GM21619 (cell line): ENCODE data around the gene HSD3B7.

Experiments used
- ATAC-seq: cut with Tn5 transposase; IDR thresholded peaks from one replicate; pipeline ENCODE4 v1.9.1; 2021; ENCODE audit not compliant: unreplicated experiment

Gene HSD3B7

DNA sequence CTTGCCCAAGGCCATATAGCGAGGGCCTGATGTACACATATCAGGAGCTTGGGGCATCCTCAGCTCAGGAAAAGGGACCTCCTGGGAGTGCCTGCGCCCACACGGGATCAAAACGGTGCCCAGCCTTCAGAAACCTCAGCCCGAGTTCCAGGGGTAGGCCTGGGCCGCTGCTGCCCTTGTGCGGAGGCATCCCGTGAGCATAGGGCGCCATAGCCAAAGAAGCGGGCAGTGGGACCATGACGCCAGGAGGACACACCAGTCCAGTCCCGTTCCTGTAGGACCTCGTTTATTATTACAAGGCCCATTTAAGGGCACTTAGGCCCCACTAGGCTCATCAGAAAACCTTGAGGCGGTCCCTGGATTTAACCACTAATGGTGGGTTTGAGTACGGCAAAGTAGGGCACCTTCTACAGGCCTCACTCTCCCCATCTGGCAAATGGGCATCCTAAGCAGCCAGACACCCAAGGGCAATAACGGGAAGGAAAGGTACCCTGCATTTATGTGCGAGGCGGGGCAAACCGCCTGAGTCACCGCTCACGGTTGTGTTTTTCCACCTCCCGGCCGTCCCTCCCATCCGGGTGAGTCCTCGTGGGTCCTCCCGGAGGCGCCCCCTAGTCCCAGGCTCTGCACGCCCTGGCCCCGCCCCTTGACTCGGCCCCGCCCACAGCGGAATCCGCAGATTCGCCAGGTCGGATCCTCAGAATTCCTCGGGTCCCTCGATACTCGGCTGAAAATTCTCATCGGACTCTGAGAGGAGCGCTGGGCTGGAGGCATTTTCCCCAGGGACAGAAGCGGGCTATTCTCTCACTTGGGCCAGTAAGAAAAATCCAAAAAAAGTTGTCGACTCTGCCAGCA is 28.2 kb upstream of the HSD3B7 start:
- ATAC-seq: peak; percentile 46

DNA sequence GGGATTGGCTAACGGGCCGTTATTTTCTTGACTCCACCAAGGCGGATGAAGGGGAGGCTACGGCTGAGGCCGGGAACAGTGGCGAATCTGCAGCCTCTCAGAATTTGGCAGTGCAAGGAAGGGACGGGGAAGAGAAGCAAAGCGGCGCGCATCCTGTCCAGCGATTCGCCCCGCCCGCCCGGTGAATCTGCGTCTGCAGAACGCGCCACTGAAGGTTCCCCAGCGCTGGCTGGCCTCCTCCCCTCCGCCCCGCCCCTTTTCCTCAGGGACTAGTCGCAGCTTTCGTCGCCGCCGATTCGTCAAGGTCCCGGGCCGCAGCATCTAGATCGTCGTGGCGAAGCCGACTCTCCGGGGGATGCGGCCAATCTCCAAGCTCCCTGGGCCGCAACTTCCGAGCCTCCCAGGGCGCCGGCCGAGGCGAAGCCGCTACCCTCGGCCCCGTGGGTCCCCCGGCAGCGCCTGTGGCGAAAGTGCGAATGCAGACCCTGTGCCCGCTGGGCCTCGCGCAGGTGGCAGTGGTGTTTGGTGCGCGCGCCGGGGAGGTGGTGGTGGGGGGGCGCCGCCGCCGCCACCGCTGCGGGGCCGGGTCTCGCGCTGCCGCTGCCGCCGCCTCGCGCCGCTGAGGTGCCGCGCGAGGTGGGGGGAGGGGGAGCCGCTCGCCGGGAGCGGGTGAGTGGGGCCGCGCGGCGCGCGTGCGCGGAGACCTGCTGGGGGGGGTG is 27.4 kb upstream of the HSD3B7 start, which contains the start of gene SETD1A:
Gene SETD1A (plus strand): TSS at position 299 of the 719 bp plus-strand sequence. CDS start 978 bp downstream, outside the sequence.
- peak; percentile 63 for ATAC-seq

DNA sequence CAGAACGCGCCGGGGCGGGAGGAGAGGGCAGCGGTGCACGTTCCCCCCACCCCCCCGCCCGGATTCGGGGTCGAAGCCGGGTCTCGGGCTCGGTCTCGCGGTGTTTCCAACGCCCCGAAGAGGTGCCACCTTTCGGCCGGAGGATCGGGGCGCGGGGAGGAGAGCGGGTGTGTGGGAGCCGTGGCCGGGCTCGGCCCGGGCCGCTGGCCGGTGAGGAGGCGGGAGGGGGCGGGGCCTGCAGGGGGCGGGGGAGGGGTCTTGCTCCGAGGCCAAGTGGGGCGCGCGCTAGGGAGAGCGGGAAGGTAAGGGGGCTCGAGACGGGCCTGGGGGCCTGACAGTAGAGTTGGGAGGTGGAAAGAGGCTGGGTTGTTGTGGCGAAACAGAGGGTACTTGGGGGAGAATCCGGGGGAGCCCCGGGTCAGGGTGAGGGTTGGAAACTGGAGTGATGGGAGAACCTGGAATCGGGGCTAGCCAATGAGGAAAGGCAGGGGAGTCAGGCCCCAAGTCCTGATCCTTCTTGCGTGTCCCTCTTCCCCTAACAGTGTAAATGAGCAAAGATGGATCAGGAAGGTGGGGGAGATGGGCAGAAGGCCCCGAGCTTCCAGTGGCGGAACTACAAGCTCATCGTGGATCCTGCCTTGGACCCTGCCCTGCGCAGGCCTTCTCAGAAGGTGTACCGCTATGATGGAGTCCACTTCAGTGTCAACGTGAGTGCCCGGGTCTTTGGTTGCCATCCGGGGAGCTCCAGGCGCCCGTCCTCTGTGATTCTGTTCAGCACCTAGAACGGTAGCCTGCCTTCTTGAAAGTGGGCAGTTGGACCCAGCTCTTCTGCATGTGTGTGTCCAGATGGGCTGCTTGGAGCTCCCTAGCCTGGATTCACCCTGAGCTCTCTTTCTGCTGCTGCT is 26.6 kb upstream of the HSD3B7 start:
- peak; percentile 11 for ATAC-seq

DNA sequence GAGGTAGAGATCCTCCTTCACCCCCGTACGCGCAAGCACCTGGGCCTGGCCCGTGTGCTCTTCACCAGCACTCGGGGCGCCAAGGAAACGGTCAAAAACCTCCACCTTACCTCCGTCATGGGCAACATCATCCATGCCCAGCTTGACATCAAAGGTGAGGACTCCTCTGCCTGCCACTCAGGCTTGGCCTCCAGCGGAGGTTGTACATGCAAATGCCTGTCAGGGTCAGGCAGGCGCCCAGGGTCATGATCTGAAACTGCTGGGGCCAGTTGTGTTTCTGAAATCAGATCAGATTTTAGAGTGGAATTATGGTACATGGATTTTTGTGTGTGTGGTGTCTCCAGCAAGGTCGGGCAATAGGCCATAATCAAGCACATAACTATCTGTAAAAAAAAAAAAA is 23.6 kb upstream of the HSD3B7 start:
- ATAC-seq: no peak

DNA sequence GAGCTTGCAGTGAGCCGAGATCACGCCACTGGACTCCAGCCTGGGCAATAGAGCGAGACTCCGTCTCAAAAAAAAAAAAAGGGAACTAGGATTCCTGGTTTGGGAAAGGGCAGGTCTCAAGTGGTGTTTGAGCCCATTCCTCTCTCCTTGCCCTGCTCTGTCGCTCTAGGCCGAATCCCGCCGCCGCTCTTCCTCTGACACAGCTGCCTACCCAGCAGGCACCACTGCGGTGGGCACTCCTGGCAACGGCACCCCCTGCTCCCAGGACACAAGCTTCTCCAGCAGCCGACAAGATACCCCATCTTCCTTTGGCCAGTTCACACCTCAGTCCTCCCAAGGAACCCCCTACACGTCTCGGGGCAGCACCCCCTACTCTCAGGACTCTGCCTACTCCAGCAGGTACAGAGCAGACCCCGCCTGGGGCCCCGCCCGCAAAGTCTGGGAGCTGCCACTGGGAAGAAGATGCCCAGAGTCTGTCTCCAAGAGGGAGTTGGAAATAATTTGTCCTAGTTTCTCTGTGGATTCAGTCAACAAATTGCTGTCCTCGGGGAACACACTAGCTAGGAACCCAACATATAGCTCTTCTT is 21.0 kb upstream of the HSD3B7 start:
- no peak for ATAC-seq

DNA sequence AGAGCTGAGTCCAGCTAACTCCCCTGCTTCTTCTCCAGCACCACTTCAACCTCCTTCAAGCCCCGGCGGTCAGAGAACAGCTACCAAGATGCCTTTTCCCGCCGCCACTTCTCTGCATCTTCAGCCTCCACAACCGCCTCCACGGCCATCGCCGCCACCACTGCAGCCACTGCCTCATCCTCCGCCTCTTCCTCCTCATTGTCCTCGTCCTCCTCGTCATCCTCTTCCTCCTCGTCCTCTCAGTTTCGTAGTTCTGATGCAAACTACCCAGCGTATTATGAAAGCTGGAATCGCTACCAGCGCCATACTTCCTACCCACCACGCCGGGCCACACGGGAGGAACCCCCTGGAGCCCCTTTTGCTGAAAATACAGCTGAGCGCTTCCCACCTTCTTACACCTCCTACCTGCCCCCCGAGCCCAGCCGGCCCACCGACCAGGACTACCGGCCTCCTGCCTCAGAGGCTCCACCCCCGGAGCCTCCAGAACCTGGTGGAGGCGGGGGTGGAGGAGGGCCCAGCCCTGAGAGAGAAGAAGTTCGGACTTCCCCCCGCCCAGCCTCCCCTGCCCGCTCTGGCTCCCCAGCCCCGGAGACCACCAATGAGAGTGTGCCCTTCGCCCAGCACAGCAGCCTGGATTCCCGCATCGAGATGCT is 20.3 kb upstream of the HSD3B7 start:
- ATAC-seq: no peak

DNA sequence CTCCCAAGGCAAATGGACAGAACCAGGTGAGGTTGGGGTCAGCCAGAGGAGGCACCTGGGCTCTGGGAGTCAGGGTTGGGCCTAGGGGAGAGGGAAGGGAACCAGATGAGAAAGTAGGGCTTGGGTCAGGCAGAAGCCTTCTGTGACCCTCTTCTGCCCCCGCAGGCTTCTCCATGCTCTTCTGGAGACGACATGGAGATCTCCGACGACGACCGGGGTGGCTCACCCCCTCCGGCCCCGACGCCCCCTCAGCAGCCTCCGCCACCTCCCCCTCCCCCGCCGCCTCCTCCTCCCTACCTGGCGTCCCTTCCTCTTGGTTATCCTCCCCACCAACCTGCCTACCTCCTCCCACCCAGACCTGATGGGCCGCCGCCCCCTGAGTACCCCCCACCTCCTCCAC is 19.6 kb upstream of the HSD3B7 start:
- no peak for ATAC-seq

DNA sequence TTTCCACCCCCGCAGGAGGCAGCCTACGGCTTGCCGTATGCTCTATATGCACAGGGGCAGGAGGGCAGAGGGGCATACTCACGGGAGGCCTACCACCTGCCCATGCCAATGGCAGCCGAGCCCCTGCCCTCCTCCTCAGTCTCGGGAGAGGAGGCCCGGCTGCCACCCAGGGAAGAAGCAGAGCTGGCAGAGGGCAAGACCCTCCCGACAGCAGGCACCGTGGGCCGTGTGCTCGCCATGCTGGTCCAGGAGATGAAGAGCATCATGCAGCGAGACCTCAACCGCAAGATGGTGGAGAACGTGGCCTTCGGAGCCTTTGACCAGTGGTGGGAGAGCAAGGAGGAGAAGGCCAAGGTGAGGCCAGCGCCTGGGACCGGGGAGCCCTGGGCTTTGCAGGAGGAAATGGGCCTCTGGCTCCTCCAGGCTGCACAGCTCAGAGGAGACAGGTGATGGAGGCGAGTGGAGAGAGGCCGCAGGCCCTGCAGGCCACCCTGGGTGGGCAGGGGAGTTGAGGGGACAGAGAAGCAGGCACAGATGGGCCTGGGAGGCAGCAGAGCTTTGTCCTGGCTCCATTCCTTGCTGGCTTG is 18.9 kb upstream of the HSD3B7 start:
- ATAC-seq: no peak

DNA sequence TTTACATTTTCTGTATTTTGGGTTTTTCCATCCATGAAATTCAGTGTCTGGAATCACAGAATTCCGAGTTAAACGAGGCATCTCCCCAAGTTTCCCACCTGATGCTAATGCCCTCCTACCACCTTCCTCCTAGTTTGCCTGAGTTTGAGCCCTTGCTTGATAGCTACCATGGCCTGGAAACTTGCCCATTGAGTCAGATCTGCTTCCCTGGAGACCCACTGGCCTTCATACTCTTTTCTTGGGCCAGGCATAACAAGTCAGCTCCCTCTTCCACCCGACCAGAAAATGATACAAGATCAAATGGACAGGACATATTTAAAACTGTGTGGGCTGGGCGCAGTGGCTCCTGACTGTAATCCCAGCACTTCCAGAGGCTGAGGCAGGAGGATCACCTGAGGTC is 17.2 kb upstream of the HSD3B7 start:
- ATAC-seq: no peak

DNA sequence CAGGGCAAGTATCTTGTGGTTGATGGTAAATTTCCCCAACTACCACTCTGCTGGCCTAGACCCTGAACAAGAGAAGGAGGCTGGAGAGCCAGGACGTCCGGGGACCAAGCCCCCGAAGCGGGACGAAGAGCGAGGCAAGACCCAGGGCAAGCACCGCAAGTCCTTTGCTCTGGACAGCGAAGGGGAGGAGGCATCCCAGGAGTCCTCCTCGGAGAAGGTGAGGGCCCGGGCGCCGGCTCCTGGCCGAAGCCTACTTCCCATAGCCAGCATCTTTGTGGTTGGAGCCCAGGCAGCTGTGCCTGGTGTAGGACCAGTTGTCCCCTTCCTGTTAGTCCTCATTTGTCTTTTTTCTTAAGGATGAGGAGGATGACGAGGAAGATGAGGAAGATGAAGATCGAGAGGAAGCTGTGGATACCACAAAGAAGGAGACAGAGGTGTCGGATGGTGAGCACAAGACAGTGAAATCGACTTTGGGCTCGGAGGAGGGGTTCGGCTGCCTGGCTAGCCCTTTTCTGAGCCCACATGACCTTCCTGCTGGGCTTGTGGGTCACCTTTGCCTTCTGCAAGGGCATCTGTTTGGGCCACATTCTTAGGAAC is 15.7 kb upstream of the HSD3B7 start:
- ATAC-seq: no peak

DNA sequence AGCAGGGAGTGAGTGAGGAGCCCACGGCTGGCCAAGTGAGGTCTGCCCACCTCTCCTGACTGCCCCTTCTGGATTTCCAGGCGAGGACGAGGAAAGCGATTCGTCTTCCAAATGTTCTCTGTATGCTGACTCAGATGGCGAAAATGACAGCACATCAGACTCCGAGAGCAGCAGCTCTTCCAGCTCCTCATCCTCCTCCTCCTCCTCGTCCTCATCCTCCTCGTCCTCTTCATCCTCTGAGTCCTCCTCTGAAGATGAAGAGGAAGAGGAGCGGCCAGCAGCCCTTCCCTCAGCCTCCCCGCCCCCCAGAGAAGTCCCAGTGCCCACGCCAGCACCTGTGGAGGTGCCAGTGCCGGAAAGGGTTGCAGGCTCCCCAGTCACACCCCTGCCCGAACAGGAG is 13.7 kb upstream of the HSD3B7 start:
- ATAC-seq: no peak

DNA sequence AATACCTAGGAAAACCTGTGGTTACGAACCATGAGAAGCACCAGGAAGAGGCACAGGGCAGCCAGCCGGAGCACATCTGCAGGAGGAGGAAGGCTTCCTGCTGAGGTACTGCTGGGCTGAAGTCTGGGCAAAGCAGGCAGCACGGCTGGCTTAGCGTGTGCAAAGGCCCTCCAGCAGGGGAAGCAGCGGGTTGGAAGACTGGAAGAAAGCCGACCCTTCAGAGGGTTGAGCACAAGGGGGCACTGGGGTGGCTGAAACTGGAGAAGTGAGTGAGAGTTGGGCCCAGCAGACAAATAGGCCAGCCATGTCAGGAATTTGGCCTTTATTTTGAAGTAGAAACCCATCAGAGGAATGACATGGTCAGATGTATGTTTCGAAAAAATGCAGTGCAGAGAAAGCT is 12.1 kb upstream of the HSD3B7 start:
- no peak for ATAC-seq

DNA sequence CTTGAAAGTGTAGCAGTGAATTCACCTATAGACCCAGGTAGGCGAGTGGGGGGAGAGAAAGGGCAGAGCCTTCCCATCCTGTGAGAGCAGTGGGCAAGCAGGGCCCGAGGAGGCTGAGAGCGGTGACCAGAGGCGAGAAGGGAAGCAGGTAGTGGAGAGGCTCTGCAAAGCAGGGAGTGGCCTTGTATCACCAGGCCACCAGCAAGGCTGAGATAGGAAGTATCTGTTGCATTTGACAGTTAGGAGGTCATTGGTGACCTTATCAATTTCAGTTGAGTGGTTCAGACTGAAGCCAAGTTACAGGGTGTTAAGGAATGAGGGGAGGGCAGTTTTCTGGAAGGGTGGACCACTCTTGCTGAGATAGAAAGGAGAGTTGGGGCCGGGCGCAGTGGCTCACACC is 10.7 kb upstream of the HSD3B7 start:
- ATAC-seq: no peak

DNA sequence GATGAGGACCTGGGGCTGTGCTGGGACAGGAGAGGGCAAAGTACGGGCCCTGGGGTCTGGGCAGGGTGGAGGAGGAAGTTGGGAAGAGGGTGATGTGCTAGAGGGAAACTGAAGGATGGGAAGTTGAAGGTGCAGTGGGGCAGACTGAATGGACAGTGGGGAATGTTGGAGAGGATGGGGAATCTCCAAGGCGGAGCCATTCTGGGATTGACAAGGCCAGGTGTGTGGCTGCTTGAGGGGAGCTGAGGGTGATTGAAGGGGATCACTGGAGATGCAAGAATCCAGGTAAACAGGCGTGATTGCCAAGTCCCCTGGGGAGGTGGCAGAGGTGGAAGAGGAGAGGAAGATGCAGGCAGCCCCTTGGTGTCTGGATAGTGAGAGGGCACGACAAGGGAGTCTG is 8.5 kb upstream of the HSD3B7 start:
- ATAC-seq: no peak

DNA sequence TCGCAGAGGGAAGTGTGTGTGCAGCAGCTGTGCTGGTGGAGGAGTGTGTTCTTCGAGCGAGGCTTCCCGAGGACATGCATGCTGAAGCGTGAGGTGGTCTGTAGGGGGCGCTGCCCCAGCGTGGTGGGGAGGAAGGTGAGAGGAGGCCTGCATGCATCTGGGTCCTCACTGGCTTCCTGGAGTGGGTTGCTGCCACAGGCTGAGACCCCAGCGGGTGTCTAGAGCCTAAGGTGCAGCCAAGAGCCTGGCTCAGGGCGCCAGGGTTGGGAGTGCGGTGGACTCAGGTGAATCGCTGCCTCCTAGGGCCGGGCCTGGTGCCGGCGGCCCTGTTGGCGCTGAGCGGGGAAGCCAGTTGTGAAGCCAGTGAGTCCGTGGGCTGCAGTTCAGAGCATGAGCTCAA is 7.5 kb upstream of the HSD3B7 start:
- no peak for ATAC-seq

DNA sequence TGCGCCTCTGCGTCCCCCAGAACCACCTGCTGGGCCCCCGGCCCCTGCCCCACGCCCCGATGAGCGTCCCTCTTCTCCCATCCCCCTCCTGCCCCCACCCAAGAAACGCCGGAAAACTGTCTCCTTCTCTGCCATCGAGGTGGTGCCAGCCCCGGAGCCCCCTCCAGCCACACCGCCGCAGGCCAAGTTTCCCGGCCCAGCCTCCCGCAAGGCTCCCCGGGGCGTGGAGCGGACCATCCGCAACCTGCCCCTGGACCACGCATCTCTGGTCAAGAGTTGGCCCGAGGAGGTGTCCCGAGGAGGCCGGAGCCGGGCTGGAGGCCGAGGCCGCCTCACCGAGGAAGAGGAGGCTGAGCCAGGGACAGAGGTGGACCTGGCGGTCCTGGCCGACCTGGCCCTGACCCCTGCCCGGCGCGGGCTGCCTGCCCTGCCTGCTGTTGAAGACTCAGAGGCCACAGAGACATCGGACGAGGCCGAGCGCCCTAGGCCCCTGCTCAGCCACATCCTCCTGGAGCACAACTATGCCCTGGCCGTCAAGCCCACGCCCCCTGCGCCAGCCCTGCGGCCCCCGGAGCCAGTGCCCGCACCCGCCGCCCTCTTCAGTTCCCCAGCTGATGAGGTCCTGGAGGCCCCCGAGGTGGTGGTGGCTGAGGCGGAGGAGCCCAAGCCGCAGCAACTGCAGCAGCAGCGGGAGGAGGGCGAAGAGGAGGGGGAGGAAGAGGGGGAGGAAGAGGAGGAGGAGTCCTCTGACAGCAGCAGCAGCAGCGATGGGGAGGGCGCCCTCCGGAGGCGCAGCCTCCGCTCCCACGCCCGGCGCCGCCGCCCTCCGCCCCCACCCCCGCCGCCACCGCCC is 5.6 kb upstream of the HSD3B7 start:
- ATAC-seq: no peak

DNA sequence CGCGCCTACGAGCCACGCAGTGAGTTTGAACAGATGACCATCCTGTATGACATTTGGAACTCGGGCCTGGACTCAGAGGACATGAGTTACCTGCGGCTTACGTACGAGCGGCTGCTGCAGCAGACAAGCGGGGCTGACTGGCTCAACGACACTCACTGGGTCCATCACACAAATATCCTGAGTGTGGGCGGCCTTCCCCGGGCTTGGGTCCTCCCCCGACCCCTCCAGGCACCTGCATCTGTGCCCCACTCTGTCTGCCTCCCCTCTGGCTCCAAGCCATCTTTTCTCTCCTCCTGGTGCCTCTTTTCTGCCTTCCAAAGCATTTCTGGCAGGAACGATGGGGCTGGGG is 5.0 kb upstream of the HSD3B7 start:
- no peak for ATAC-seq

DNA sequence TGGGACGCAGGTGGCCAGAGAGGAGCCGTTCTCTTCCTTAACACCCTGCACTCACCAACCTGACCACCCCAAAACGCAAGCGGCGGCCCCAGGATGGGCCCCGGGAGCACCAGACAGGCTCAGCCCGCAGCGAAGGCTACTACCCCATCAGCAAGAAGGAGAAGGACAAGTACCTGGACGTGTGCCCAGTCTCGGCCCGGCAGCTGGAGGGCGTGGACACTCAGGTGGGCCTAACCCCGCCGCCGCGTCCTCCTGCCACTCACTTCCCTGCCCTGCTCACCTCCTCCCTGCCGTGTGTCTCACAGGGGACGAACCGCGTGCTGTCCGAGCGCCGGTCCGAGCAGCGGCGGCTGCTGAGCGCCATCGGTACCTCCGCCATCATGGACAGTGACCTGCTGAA is 4.6 kb upstream of the HSD3B7 start:
- no peak for ATAC-seq

DNA sequence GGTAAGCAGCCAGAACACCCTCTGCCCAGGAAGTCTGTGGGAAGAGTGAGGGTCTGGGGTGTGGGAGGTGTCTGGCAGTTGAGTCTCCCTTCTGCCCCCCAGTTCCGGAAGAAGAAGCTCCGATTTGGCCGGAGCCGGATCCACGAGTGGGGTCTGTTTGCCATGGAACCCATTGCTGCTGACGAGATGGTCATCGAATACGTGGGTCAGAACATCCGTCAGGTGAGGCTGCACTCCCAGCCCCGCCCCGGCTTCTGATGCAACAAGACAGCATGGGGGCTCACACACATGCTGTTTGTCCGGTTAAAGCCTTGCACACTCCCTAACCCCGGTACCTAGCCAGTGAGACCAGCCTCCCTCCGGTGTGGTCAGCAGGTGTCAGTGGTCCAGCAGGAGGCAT is 4.0 kb upstream of the HSD3B7 start:
- ATAC-seq: no peak
